ENCODE data around the gene UBAC1.

UBAC1 gene

GRCh38 chr9:135993765-135994500, 32.8 kb upstream of the UBAC1 start:
- DNase-seq, result no peak

- DNase-seq, result no peak
These were observed 32.2 kb upstream of the UBAC1 start for GRCh38 chr9:135993409-135993742.

- peak; percentile 76 for DNase-seq
These were observed 31.6 kb upstream of the UBAC1 start for GRCh38 chr9:135992486-135993408.

DNA sequence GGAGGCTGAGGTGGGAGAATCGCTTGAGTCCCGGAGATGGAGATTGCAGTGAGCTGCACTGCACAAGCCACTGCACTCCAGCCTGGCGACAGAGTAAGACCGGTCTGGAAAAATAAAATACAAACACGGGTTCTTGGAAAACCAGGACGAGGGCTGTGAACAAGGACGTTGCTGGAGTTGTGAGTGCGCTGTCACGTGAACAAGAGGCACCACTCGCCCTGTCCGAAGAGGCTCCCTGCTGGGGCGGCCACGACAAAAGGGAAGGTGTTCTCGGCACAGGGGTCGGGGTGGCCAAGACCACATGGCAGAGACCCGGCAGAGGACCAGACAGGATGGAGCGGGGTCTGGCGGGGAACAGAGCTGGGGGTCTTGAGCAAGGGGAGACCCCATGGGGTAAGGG, 30.6 kb upstream of the UBAC1 start:
- no peak for DNase-seq

DNA sequence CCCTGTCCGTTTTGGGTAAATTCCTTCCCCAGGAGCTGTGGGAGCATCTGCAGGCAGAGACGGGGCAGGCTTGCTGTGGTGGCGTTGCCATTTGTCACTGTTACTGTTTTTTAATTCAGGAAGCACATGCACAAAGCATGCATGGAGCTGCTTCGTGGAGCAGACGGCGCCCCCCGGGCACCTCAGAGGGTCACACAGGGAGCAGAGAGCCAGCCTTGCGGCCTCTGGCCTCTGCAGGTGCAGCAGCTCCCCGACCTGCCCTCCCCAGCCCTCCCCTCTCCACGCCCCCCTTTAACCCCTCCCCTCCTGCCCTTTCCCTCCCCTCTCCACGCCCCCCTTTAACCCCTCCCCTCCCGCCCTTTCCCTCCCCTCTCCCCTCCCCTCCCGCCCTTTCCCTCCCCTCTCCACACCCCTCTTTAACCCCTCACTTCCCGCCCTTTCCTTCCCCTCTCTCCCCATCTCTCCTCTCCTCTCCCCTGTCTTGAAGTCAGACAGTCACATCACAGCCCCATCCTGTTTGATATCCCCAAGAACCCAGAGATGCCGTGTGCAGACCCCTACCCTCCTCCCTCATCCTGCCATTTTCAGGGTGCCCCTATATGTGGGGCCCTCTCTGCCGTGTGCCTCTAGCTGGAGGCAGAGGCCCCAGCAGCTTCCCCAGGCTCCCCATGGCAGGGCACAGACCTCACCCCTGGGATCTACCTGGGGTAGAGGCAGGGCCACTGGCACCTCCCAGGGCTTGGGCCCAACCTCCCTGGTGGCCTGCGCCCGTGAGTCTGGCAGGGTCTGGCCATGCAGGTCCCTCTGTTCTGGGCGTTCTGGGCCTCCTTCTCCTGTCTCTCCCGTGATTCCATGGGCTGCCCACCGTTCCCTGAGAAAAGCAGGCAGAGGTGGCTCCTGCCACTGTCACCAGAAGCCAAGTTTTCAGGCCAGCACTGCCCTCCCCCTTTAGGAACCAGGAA, 29.6 kb upstream of the UBAC1 start:
- DNase-seq, result no peak

GRCh38 chr9:135989722-135990467, 28.7 kb upstream of the UBAC1 start:
- DNase-seq, result no peak

DNA sequence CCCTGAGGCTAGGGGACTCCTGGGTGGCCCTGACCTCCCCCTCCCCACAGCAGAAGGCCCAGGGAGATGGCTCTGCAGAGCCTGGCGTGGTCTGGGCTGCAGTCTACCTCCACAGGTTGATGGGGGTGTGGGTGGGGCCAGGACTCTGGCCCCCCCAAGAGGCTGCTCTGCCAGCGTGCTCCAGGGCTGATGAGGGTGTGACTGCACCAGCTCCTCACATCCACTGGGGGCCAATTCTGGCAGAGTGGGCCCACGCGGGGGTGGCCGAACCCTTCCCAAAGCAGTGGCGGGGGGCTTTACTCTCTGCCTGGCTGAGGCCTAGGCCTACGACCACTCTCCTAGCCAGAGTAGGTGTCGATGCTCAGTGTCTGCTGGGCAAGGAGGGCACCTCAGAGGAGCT, 28.0 kb upstream of the UBAC1 start:
- no peak for DNase-seq

DNA sequence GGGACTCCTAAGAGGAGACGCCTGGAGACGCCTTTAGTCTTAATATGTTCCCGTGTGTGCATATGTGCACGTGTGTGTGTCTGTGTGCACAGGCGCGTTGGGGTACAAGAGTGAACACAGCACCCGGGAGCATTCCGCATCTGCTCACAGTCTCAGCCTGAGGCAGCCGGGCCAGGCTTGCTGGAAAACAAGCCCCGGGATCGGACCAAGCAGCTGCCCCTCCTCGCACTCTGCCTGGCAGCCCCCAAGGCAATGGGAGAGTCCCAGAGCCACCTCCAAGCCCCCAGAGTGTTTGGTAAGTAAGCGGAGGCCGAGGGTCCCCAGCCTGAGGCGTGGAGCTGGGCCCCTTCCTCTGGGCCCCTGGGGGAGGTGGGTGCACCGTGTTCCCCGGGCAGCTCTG, 27.3 kb upstream of the UBAC1 start:
- DNase-seq, result no peak

GRCh38 chr9:135987838-135988404, 26.7 kb upstream of the UBAC1 start:
- DNase-seq, result no peak

- DNase-seq, result no peak
These were observed 25.4 kb upstream of the UBAC1 start for GRCh38 chr9:135986605-135987004.

DNA sequence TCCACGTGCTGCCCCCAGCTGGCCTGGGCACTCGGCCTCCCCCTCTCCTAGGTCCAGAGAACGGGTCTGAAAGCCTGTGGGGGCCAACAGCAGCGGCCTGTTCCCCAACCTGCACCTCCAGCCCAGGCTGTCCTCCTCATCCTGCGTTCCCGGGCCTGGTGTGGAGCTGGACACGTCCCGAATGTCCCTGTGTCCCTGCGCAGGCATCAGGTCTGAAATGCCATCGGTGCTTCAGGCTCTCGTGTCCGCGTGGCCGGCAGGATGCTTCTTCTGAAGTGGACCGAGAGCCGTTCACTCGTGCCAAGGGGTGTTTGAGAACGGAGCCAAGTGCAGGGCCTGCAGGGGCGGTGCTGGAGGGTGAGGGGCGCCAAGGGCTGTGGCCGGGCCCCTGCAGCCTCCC, 24.7 kb upstream of the UBAC1 start:
- DNase-seq, result no peak

DNA sequence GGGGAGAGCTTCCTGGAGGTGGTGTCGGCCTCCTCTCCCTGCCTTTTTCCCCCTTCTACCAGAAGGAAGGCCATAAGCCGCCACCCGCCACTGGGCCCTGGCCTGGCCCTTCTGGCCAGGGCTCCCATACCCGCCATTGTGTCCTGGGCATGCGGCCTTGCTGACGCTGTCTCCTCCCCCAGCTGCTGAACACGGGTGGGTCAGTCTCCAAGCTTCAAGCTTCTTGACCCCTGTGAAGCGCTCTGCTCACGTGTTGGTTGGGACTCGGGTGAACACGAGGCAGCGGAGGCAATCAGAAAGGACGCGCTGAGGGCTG, 24.2 kb upstream of the UBAC1 start:
- no peak for DNase-seq

- no peak for DNase-seq
These were observed 23.0 kb upstream of the UBAC1 start for GRCh38 chr9:135984072-135984710.

DNA sequence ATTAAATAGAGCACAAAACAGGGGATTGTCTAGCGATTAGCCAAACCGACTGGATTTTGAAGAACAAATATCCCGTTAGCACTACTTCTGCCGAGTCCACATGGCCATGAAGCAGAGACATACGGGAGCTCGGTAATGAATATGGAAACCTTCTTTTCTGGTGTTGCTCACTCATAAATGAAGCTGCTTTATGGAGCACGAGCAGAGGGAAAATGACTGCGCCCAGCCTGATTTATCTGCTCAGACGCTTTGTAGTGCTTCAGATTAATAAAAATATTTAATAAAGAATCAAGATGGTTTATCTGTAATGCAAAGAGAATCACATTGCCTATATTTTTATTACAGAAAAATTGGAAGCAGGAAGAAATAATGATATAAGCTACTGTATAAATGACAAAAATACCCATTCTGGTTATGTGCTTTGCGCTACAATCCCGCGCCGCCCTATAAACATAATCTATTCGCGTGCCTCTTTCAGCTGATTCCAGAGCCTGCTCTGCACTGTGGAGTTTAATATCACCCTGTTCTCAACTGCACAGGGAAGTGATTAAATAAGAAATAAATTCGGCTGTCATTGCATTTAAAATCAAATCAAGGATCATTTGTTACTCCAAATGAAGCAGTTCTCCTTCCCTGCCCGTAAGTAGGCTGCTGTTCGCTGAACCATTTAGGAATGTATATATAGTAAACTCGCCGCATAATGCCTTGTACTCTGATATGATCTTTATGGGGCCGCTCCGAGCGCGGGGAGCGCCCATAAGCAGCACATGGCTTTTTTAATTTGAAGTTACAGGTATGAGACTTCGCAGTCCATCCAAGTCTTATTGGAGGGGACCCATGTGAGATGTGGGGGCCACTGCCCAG, 22.3 kb upstream of the UBAC1 start:
- no peak for DNase-seq

GRCh38 chr9:135982499-135983207, 21.5 kb upstream of the UBAC1 start:
- no peak for DNase-seq

DNA sequence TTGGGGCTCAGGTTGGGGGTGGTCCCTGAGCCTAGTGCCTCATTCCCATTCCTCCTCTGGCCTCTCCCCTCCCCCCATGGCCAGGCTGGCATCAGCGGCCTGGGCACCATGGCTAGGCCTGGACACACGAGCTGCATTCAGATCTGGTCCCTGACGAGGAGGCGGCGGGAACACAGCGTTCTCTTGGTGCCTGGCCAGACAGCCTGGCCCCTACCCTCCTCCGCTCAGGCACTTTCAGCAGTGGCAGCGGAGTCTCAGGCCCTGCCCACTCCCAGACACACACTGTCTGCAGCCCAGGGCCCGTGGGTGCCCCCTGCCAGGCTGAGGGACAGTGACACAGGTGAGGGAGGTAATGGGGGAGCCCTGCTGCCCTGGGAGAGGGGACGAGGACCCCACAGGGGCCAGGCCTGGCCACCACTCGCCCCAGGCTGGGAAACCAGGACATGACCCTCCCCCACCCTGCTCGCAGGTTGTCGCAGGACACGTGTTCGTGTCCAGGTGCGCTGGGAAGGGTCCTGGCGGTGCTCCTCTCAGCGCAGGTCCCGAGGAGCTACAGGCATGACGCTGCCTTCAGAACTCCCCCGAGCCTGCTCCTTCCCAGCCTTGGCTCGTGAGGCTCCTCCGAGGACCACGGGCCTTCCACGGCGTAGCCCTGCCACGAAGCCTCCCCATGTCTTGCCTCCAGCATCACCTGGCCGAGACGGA, 19.9 kb upstream of the UBAC1 start:
- no peak for DNase-seq

DNA sequence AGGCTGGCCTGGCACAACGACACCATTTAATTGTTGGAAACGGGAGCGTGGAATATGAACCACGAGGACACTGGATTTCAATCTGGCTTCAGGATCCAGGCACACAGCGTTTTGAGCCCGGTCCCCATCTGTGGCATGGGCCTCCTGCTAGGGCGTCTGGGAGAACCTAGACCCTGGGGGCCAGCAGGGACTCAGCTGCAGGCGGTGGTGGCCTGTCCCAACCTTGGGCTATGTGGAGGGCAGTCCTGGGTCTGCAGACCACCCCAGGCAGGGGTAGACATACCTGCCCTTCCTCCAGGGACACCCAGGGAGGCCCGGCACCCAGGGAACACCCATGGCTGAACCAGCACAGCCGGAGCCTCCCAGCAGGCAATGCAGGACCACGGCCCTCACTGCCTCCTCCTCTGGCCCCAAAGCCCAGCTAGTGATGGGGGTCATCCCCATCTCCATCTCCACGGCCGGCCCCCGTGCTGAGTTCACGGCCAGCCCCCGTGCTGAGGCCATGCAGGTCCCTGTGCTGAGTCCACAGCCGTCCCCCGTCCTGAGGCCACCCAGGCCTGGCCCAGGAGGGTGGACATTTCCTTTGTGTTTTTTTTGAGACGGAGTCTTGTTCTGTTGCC, 18.5 kb upstream of the UBAC1 start:
- DNase-seq, result no peak

DNA sequence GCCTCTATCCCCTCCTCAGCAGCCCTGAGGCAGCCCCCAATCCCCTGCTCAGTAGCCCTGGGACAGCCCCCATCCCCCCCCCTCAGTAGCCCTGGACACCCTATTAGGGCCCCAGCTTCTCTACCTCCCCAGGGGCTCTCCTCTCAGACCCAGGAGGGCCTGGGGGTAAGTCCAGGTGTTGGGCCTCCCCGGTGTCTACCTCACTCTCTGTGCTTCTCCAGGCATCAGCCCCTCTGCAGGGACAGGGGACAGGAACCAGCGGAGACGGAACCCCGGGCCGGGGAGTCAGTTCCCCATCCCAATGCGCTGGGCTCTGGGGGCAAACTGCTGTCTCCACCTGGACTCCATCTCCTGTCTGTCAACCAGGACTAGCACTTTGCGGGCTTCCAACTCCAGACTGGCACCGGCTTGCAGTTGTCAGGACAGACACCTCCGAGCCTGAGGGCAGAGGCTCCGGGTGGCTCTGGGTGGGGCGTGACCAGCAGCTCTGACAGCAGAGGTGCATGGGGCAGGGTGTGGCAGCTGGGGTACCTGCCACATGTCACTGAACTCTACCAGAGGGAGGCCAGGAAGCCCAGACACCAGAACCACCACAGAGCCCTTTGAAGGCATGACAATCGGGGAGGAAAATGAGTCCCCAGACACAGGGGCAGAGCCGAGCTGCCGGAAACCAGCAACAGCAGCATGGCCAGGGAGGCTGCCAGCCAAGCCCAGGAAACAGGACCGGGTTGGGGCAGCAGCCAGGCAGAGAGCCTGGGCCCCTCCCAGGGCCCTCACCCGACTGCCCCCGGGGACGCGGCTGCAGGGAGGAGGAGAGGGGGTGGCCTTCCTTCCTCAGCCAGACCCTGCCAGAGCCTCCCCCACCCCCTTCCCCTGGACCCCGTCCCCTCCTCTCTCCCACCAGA, 17.7 kb upstream of the UBAC1 start:
- no peak for DNase-seq

All from MV-4-11 (cell line).